ENCODE measurements around the gene FRMD4A.

FRMD4A gene

DNA sequence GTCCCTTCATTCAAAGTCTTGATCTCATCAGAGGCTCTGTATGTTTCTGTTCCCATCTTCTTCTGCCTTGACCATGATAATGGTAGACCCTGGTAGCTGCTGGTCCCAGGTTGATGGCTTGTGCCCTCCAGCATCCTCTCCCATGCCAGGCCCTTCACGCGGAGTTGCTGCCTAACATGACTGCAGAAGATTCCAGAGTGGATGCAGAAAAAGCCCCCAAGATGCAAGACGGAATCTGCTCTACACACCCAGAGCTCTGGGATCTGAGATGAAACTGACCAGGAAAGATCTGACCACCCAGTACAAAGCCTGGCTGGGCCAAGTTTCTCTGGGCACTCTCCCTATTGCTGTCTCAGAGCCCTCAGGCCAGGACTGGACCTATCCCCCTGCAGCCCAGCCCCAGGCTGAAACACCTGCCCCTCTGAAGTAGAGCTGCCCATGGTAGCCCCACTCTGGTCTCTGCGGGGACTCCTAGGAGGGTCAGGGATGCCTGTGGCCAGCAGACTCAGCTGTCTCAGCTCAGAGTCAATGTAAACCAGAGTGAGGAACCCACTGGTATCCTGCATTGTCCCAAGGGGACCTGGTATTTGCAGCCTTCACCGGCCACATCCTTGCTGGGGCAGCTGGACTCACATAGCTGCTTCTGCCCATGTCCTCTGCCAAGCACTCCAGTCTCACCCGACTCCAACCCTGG lies 9.5 kb upstream of the FRMD4A start:
- DNase-seq (ENCODE audit: low read depth), result no peak

DNA sequence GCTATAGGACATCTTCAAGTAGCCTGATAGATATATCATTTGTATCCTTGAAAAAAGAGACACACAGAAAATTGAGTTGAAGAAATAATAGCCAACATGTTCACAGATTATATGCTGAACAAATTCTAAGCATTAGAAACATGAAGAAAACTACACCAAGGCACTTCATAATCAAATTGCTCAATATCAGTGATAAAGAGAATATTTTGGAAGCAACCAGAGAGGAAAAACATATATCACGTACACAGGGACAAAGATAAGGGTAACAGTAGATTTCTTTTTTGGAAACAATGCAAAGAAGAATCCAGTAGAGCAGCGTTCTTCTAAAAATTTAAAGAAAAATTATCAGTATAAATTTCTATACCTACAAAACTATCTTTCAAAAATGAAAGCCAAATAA lies 6.0 kb upstream of the FRMD4A start:
- no peak for DNase-seq (ENCODE audit: low read depth)

DNA sequence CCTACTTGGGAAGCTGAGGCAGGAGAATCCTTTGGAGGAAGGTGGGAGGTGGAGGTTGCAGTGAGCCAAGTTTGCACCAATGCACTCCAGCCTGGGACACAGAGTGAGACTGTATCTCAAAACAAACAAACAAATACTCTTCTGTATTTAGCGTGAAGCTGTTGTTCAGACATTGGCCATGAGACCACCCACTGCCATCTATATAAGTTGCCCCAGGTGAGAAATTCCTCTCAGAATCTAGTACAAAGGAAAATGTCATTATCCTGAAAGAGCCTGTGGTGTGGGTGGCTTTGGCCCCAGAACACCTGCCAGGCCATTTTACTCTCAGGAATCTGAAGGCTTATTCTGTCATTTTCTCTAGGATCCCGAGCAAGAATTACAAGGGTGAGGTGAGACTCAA lies 4.0 kb upstream of the FRMD4A start:
- no peak for DNase-seq (ENCODE audit: low read depth)

DNA sequence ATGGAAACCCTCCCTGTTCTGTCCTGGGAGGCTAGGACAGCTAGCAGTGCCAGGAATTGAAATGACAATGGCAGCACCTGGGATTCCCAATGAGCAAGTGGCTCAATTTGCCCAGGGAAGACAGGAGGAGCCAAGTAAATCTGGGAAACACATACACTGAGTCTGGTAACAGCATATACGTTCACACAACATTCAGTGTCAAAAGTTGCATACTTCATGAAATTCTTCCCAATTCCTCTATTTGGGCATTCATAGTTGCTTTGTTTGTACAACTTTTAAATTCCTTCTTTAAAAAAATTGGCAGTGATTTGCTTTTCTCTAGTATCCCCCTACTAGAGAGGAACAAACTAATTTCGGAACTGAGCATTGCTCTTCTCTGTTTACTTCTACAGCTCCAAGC lies 2.9 kb upstream of the FRMD4A start:
- DNase-seq (ENCODE audit: low read depth), result no peak

- DNase-seq (ENCODE audit: low read depth), result no peak
Observed at GRCh38 chr10:14332903-14333302, 2.2 kb upstream of the FRMD4A start.

DNA sequence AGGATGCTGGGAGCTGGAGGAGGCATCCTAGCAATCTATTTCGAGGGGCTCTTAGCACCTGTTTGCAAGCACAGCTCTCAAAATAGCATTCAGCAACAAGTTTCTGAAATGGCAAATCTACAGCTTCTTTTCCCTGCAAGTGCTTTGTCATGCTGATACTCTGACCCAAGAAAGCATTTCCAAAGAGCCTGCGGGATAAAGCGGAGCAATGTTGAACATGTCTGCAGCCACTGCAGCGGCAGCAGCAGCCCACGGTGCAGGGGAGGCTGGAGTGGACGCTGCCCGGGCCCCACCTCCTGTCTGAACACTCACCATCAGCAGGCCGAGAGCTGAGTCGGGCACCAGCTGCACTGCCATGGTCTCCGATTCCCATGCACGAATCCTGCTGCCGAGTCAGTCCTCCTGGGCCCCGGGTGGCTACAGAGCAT lies 964 bp downstream of the FRMD4A start:
- no peak for DNase-seq (ENCODE audit: low read depth)

DNA sequence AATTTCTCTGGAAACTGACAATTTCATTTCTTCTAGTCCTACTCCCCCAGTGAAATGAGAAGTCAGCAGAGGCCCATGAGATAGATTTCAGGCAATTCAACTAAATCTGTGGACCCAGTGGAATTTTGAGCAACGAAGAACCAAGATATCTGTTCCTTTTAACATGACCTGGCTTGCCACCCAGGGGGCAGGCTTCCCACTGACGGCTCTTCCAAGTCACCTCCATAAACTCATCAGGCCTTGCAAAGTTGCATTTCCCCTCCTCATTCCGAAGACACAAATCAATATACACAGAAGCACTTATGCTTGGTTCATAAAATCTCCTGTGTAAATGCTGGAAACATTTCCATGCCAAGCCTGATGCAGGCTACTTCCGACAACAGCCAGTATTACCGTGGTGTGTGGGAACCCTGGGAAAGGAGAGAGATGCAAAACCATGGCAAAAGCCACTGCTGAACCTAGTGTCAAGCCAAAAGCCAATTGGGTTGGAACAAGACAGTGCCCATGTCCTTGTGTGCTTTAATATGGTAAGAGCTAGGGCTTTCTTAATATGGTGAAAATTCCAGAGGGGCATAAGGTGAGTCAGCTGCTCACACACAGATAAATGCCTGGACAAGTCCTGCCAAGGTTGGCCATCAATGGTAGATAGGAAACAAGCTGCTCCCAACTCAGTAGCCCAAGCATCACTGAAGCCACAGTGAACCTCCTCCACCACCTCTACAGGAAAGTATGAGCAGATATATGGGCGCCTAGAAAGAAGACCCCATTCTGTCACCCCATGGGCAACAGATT lies 1.6 kb downstream of the FRMD4A start:
- no peak for DNase-seq (ENCODE audit: low read depth)

- DNase-seq (ENCODE audit: low read depth), result no peak
Observed at GRCh38 chr10:14327527-14327926, 3.2 kb downstream of the FRMD4A start.

GRCh38 chr10:14326581-14326980 lies 4.1 kb downstream of the FRMD4A start:
- DNase-seq (ENCODE audit: low read depth), result no peak

GRCh38 chr10:14325325-14325955 lies 5.3 kb downstream of the FRMD4A start:
- no peak for DNase-seq (ENCODE audit: low read depth)

GRCh38 chr10:14322526-14323188 lies 8.1 kb downstream of the FRMD4A start:
- DNase-seq (ENCODE audit: low read depth), result no peak

GRCh38 chr10:14318007-14318406 lies 12.7 kb downstream of the FRMD4A start:
- DNase-seq (ENCODE audit: low read depth), result no peak

GRCh38 chr10:14312014-14312413 lies 18.7 kb downstream of the FRMD4A start:
- DNase-seq (ENCODE audit: low read depth), result no peak

- DNase-seq (ENCODE audit: low read depth), result no peak
Observed at GRCh38 chr10:14311206-14311957, 19.3 kb downstream of the FRMD4A start.

DNA sequence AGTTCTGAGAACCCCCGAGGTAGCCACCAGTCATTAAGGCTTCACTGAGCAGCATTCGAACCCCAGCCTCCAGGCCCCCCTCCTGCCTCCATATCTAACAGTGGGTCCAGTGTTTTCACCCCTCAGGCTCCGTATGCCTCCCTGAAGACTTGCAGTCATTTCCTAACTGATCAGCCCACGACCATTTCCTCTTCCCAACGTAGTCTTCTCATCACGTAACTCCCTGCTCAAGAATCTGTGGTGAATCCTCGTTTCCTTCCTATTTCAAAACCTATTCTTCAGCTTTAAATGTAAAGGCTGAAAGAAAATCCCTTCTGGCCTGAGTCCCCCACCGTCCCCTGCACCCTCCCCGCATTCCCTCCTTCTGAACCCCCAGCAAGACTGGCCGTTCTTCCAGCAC lies 21.1 kb downstream of the FRMD4A start:
- no peak for DNase-seq (ENCODE audit: low read depth)

- no peak for DNase-seq (ENCODE audit: low read depth)
Observed at GRCh38 chr10:14306190-14306589, 24.5 kb downstream of the FRMD4A start.

DNA sequence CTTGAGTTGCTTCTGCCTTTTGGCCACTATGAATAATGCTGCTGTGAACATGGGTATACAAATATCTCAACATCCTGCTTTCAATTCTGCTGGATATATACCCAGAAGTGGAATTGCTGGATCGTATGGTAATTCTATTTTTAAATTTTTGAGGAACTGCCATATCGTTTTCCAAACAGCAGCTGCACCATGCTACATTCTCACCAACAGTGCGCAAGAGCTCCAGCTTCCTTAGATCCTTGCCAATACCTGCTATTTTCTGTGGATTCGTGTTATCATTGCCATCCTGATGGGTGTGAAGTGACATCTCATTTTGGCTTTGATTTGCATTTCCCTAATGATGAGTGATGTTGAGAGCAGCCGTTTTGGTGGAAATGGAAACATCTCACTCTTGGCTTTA lies 26.7 kb downstream of the FRMD4A start:
- no peak for DNase-seq (ENCODE audit: low read depth)

DNA sequence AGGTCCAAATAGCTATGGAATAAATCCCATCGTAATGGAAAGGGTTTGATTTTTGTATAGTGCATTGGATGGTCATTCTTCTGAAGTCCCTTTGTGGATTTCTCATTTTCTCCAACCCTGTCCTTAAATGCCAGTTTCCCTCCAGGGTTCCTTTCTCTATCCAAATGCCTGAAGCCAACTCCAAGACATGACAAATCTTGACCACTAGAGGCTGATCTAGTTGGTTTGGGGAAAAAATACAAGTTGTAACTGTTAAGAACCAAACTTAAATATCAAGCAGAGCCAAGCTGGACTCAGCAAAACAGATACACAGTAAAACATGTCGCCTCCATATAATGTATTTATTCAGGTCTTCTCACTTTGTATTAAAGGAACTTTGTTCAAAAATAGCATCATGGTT lies 28.7 kb downstream of the FRMD4A start:
- no peak for DNase-seq (ENCODE audit: low read depth)

DNA sequence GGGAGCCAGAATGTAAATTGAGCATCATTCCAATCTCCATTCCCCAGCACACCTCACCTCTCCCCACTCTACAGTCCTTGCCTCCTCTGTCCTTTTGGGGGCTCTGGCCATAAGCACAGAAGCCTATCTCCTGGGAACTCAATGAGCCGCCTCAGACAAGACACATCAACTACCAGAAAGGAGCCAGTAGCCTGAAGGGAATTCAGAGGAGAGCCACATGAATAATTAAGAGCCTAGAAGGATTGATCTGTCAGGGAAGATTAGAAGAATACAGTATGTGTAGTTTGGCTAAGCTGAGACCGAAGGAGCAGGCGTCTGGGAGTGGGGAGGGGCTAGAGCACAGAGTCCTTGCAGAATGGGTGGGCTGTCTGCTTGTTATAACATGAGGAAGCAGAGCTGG lies 31.2 kb downstream of the FRMD4A start:
- DNase-seq (ENCODE audit: low read depth), result no peak

DNA sequence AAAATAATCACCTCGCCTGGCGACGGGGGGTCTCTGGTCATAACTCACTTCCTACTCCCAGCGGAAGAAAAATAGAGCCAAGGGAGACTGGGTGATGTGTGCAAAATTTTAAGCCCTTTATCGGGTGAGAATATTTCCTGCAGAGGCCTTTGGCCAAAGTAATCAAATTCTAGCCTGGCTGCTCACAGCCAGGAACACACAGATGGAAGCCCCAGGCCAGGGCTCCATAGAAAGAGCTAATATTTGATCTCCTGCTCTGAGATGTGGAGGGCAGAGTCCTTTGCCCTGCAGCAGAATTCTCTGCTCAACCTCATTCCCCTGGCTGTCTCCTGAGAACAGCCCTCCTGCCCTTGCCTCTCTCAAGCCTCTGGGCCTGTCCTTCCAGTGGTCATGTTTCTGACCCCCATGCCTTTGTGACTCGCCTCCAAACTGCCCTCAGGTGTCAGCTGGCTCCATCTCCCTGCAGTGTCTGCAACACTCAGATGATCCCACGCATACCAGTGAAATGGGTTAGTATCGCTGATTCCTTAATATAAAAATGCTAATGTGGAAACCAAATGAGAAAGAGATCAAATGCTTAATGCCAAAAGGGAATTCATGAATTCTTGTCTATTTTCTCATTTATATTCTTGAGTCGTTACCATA lies 34.5 kb downstream of the FRMD4A start:
- DNase-seq (ENCODE audit: low read depth), result no peak

- no peak for DNase-seq (ENCODE audit: low read depth)
Observed at GRCh38 chr10:14294347-14295059, 36.2 kb downstream of the FRMD4A start.

Data from stimulated activated CD8-positive, alpha-beta memory T cell treated with anti-CD3 and anti-CD28 coated beads, Interleukin-12 subunit alpha, Interleukin-12 subunit beta, amount 100 ng/mL, for 4 hours (primary cell).